Medulla oblongata (tissue), 1 donor: ENCODE data around the gene FILIP1.

Experiments
- DNase-seq: peaks from one replicate; pipeline ENCODE4 v3.0.0-alpha.2; 2015; ENCODE audit errors: extremely low spot score

Gene FILIP1

GRCh38 chr6:75334266-75335040 lies 159.1 kb downstream of the FILIP1 start:
- DNase-seq, result no peak

GRCh38 chr6:75333676-75334200 lies 159.9 kb downstream of the FILIP1 start:
- DNase-seq, result peak; percentile 39

GRCh38 chr6:75331151-75331550 lies 162.4 kb downstream of the FILIP1 start:
- DNase-seq, result no peak

- DNase-seq, result no peak
Measured at GRCh38 chr6:75329703-75330102, 163.9 kb downstream of the FILIP1 start.

- DNase-seq, result no peak
Measured at GRCh38 chr6:75327807-75328206, 165.8 kb downstream of the FILIP1 start.

GRCh38 chr6:75326557-75327258 lies 166.9 kb downstream of the FILIP1 start:
- DNase-seq, result no peak

GRCh38 chr6:75318900-75319299 lies 174.7 kb downstream of the FILIP1 start:
- DNase-seq, result no peak

GRCh38 chr6:75317503-75318206 lies 175.9 kb downstream of the FILIP1 start:
- no peak for DNase-seq

- DNase-seq, result no peak
Measured at GRCh38 chr6:75315978-75316377, 177.6 kb downstream of the FILIP1 start.

- DNase-seq, result no peak
Measured at GRCh38 chr6:75308250-75308988, 185.2 kb downstream of the FILIP1 start.

GRCh38 chr6:75307364-75308004 lies 186.1 kb downstream of the FILIP1 start:
- DNase-seq, result no peak

GRCh38 chr6:75306064-75306463 lies 187.5 kb downstream of the FILIP1 start:
- DNase-seq, result no peak

GRCh38 chr6:75305573-75305972 lies 188.0 kb downstream of the FILIP1 start:
- no peak for DNase-seq

- no peak for DNase-seq
Measured at GRCh38 chr6:75302280-75302679, 191.3 kb downstream of the FILIP1 start.

- no peak for DNase-seq
Measured at GRCh38 chr6:75301537-75301936, 192.1 kb downstream of the FILIP1 start.

GRCh38 chr6:75301088-75301487 lies 192.5 kb downstream of the FILIP1 start:
- no peak for DNase-seq

- no peak for DNase-seq
Measured at GRCh38 chr6:75300531-75300855, 193.1 kb downstream of the FILIP1 start.

GRCh38 chr6:75299801-75300530 lies 193.6 kb downstream of the FILIP1 start:
- no peak for DNase-seq

- DNase-seq, result peak; percentile 86
Measured at GRCh38 chr6:75296811-75297779, 196.5 kb downstream of the FILIP1 start.
